NCI-H2081 treated with DMSO at 0.1 percent for 48 hours (cell line): ENCODE measurements around the gene RLN2.

Experiments
- DNase-seq: peaks from one replicate; lab custom pipeline; 2025; lab: John Stamatoyannopoulos, UW

The RLN2 gene

GRCh38 chr9:5269249-5269715 lies 35.2 kb downstream of the RLN2 start:
- DNase-seq: no peak

- DNase-seq: no peak
Measured at GRCh38 chr9:5265939-5266338, 38.6 kb downstream of the RLN2 start.

- DNase-seq: no peak
Measured at GRCh38 chr9:5264219-5264595, 40.3 kb downstream of the RLN2 start.

DNA sequence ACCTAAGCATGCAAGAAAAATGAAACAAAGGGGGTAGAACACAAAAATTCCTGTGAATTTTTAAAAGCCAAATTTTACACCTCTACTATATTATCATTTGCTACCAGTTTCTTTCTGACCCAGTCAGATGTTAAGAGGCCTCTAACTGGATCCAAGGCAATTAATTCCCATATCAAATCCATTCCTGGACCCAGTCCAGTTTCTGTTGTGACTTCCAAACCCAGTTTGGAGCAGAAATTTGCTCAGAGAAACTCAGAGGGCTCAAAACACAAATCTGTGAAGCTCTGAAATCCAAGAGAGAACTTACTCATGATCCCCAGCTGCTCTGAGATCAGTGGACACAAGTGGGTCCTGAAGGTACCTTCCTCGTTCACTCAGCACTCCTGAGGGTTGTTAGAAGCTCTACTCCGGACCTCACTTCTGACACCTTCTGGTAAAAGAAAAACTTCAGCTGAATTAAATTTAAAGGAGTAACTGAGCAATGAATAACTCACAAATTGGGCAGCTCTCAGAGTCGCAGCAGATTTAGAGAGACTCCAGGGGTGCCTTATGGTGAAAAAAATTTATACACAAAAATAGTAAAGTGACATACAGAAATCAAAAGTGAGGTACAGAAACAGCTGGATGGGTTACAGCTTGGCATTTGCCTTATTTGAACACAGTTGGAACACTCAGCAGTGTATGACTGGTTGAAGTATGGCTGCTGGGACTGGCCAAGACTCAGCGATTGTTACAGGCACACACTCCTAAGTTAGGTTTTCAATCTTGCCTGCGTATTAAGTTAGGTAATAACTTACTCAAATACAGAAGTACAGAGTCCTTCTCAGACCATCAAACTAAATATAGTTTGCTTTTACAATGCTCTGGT lies 40.9 kb downstream of the RLN2 start:
- DNase-seq: no peak
